K562 (cell line): Measurements from ENCODE around the gene SLC3A2. TPM values are rescaled to one million over a fixed set of nuclear protein-coding genes. Genes with fewer than 3 reads are reported as not detected.

ENCODE experiments used
- CBFA2T2 ChIP-seq: fragments of 450-650 bp; conservative IDR thresholded peaks from 2 replicates; pipeline ENCODE4 v1.6.1; 2017; ENCODE audit warnings: mild to moderate bottlenecking
- CBX1 ChIP-seq: sonication (generic); IDR thresholded peaks from 2 replicates; pipeline ENCODE4 v1.6.1; 2016; ENCODE audit warnings: antibody characterized with exemption, low read depth, mild to moderate bottlenecking
- DMBX1 ChIP-seq: fragments of 250-450 bp; sonication (Bioruptor Pico); IDR thresholded peaks from 2 replicates; pipeline ENCODE4 v1.8.0; 2022; ENCODE audit warnings: inconsistent platforms, mild to moderate bottlenecking, moderate library complexity, borderline replicate concordance
- E2F5 ChIP-seq: sonication (generic); formaldehyde crosslinking; IDR thresholded peaks from 2 replicates; pipeline ENCODE4 v1.8.0; 2022; ENCODE audit warnings: mild to moderate bottlenecking, missing genetic modification reagents
- EP400 ChIP-seq: fragments of 450-650 bp; IDR thresholded peaks from 2 replicates; pipeline ENCODE4 v1.6.1; 2017; ENCODE audit warnings: antibody characterized with exemption, mild to moderate bottlenecking, moderate library complexity
- ETS1 ChIP-seq: conservative IDR thresholded peaks from 2 replicates; pipeline ENCODE4 v1.6.1; 2011; ENCODE audit warnings: low read depth, mild to moderate bottlenecking, low read length; ENCODE audit not compliant: control insufficient read depth
- FOXA1 ChIP-seq: fragments of 450-650 bp; IDR thresholded peaks from 2 replicates; pipeline ENCODE4 v1.6.1; 2016; ENCODE audit warnings: mild to moderate bottlenecking, borderline replicate concordance
- GTF2B ChIP-seq: IDR thresholded peaks from 2 replicates; pipeline ENCODE4 v1.6.1; 2011; ENCODE audit not compliant: insufficient read length; ENCODE audit errors: extremely low read depth
- IRF2 ChIP-seq: sonication (generic); formaldehyde crosslinking; IDR thresholded peaks from 2 replicates; pipeline ENCODE4 v1.8.1; 2022; ENCODE audit warnings: mild to moderate bottlenecking, missing genetic modification reagents
- KAT7 ChIP-seq: sonication (generic); formaldehyde crosslinking; IDR thresholded peaks from 2 replicates; pipeline ENCODE4 v1.8.0; 2022; ENCODE audit warnings: missing genetic modification reagents, mild to moderate bottlenecking, borderline replicate concordance
- MYNN ChIP-seq, 2 experiments: sonication (generic); formaldehyde crosslinking in 1 of 2; IDR thresholded peaks; 2 replicates each; pipeline versions ENCODE4 v1.5.0 to v1.6.1; 2016 to 2020; ENCODE audit warnings: antibody characterized with exemption in 1 of 2, missing genetic modification reagents in 1 of 2
- NCOA2 ChIP-seq, 2 experiments: fragments of 450-650 bp; IDR thresholded peaks; 2 replicates each; pipeline ENCODE4 v1.6.1; 2018; ENCODE audit warnings: mild to moderate bottlenecking in 2 of 2, moderate library complexity in 1 of 2; ENCODE audit not compliant: partially characterized antibody in 2 of 2
- NFXL1 ChIP-seq: fragments of 450-650 bp; formaldehyde crosslinking; IDR thresholded peaks from 2 replicates; pipeline ENCODE4 v1.4.0; 2021; ENCODE audit warnings: mild to moderate bottlenecking
- PHB ChIP-seq: fragments of 250-450 bp; sonication (Bioruptor Pico); IDR thresholded peaks from 2 replicates; pipeline ENCODE4 v1.5.0; 2021
- PTRF ChIP-seq: fragments of 450-650 bp; IDR thresholded peaks from 2 replicates; pipeline ENCODE4 v1.6.1; 2016; ENCODE audit warnings: mild to moderate bottlenecking, missing genetic modification characterization, missing compliant biosample characterization
- RBM22 ChIP-seq: fragments of 200-400 bp; formaldehyde crosslinking; IDR thresholded peaks from 2 replicates; pipeline ENCODE4 v1.6.1; 2018; ENCODE audit warnings: low read length, low read depth; ENCODE audit not compliant: poor library complexity, severe bottlenecking
- RCOR1 ChIP-seq, 2 experiments: IDR thresholded peaks; 2 replicates each; pipeline ENCODE4 v1.6.1; 2012; ENCODE audit warnings: low read depth in 2 of 2, low read length in 2 of 2, borderline replicate concordance in 1 of 2, improper control_type of control experiment in 1 of 2
- TEAD1 ChIP-seq, 2 experiments: fragments of 450-650 bp in 1 of 2; sonication (generic) in 1 of 2; formaldehyde crosslinking; IDR thresholded peaks; 2 replicates each; pipeline versions ENCODE4 v1.4.0 to v1.8.0; 2020 to 2022; ENCODE audit warnings: mild to moderate bottlenecking in 2 of 2, missing genetic modification reagents in 1 of 2
- YY1 ChIP-seq, 3 experiments: IDR thresholded peaks; 2 replicates each; pipeline ENCODE4 v1.6.1; 2011; ENCODE audit warnings: low read length in 2 of 3, mild to moderate bottlenecking in 2 of 3, moderate library complexity in 2 of 3, borderline replicate concordance in 1 of 3, control low read depth in 1 of 3, low read depth in 1 of 3; ENCODE audit not compliant: insufficient read depth in 3 of 3, insufficient replicate concordance in 2 of 3, control insufficient read depth in 1 of 3, insufficient read length in 1 of 3; ENCODE audit errors: extremely low read depth in 1 of 3
- ZNF277 ChIP-seq: fragments of 250-450 bp; sonication (Bioruptor Pico); IDR thresholded peaks from 2 replicates; pipeline ENCODE4 v1.8.0; 2022; ENCODE audit warnings: inconsistent platforms, mild to moderate bottlenecking, moderate library complexity, borderline replicate concordance
- ZNF316 ChIP-seq: fragments of 450-650 bp; IDR thresholded peaks from 2 replicates; pipeline ENCODE4 v1.6.1; 2016
- ZNF507 ChIP-seq: conservative IDR thresholded peaks from 2 replicates; pipeline ENCODE4 v1.6.1; 2017; ENCODE audit warnings: missing genetic modification characterization, missing compliant biosample characterization
- ZNF57 ChIP-seq: fragments of 450-650 bp; formaldehyde crosslinking; IDR thresholded peaks from 2 replicates; pipeline ENCODE4 v1.4.0; 2020; ENCODE audit warnings: mild to moderate bottlenecking, moderate library complexity
- polyA plus RNA-seq, 8 experiments: library from polyadenylated mRNA; depleted of rRNA in 4 of 8; stranded (reverse) in 5 of 8; unstranded in 3 of 8; fragments of >200 nt; fragmentation: Nextera tagmentation in 2 of 8; fragmentation: Illumina TruSeq in 1 of 8; extraction: Ambion mirVana in 2 of 8; extraction: Trizol in 1 of 8; gene quantifications; 2 replicates each; pipeline versions ENCODE4 v1.2.1 to v1.2.3, GENCODE V29; 2011 to 2014; ENCODE audit warnings: inconsistent platforms in 1 of 8, missing spikeins in 1 of 8
- total RNA-seq, 7 experiments: library from RNA; depleted of rRNA in 6 of 7; stranded (reverse); fragments of >200 nt in 6 of 7; fragmentation: Illumina TruSeq in 2 of 7; extraction: Trizol in 2 of 7; gene quantifications; 2 replicates each; pipeline versions ENCODE4 v1.2.1 to v1.2.3, GENCODE V29; 2011 to 2021; ENCODE audit warnings: low replicate concordance in 1 of 7

The SLC3A2 gene
- total and polyA plus RNA-seq, 9 of the 15 experiments (the other 6 are each of a cell fraction or from before 2014, with no cell fraction given) = 20.0 to 296 (median 214) TPM

- TF ChIP-seq ZNF277 (no peak), CBFA2T2 (peak; percentile 30; the same call in 1 of the 2 replicates), DMBX1 (CRISPR knock-in tag) (no peak), ETS1 (no peak; the same call in 1 of the 2 replicates), MYNN (IDR thresholded peaks at IDR 0.05) (no peak), MYNN (CRISPR knock-in tag; IDR thresholded peaks at IDR 0.05) (no peak), ZNF507 (tag) (no peak), FOXA1 (no peak), TEAD1 (CRISPR knock-in tag; IDR thresholded peaks at IDR 0.05) (peak in 1 of 2 experiments; percentile 9; a peak in 2 of 4 replicates), IRF2 (CRISPR knock-in tag) (no peak), EP400 (peak; percentile 97), PHB (CRISPR knock-in tag) (no peak), PTRF (tag) (no peak), NFXL1 (CRISPR knock-in tag) (peak; percentile 67; the same call in 1 of the 2 replicates), ZNF316 (peak; percentile 86), RBM22 (peak; percentile 43), NCOA2 (IDR thresholded peaks at IDR 0.05; ENCODE audit: partially characterized antibody in 2 of 2) (no peak), ZNF57 (no peak), YY1 (IDR thresholded peaks at IDR 0.05; ENCODE audit: borderline replicate concordance in 1 of 3, control insufficient read depth in 1 of 3, extremely low read depth in 1 of 3, insufficient read depth in 3 of 3, insufficient read length in 1 of 3, insufficient replicate concordance in 2 of 3, low read depth in 1 of 3, low read length in 2 of 3) (no peak), E2F5 (CRISPR knock-in tag) (no peak), GTF2B (no peak), RCOR1 (IDR thresholded peaks at IDR 0.05; ENCODE audit: borderline replicate concordance in 1 of 2, low read depth in 2 of 2, low read length in 2 of 2) (peak in 1 of 2 experiments; percentile 47; a peak in 2 of 4 replicates), CBX1 (no peak), KAT7 (CRISPR knock-in tag) (peak; percentile 53)
Measured at GRCh38 chr11:62881579-62882430, 1.1 kb downstream of the SLC3A2 start (continued).
